ENCODE data around the gene BCR.
A peak's percentile ranks its signal among the peaks of the same experiment; 100 is the strongest.

The BCR gene

DNA sequence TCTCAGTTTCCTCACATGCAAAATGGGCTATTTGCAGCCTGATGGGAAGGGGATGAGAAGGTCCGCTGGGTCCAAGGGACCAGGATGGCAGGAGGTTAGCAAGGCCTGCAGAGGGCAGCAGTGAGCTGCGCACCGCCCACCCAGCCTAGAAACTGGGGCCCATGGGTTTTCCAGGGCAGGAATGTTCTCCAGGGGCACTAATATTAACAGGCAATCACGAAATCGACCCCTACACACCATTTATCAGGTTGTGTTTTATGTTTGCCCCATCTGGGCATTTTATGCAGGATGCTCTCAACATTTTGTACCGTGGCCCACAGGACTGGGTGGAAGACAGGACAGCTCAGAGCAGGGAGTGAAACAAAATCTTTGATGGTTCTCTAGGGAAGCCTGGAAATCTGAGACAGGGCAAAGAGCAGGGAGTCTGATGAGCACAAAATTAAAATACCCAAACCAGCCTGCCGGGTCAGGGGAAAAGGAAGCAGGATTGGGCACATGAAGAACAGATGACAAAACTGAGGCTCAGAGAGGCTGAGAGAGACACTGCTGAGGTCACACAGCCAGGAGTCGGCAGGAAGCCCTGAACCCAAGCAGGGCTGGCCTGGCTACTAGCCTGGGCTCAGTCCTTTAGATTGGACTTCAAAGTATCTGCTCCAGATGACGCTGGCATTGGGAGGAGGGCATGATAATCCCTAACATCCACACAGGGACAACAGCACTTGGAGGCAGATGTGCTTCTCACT is 1.6 kb upstream of the BCR start:
- DNase-seq (ENCODE audit: low read depth in 1 of 2, low spot score in 1 of 2) = no peak
- no peak overlapping the region for H3K27ac ChIP-seq (replicated peaks)
- no peak for TF ChIP-seq SPI1 (IDR thresholded peaks at IDR 0.05; ENCODE audit: borderline replicate concordance, low read depth)
- TF ChIP-seq CTCF (IDR thresholded peaks at IDR 0.05; ENCODE audit: insufficient read depth, low read length) = peak; percentile 89
- no peak overlapping the region for H3K4me3 ChIP-seq (replicated peaks; ENCODE audit: insufficient read depth, low read length)
- H3K27me3 ChIP-seq (ENCODE audit: insufficient read depth, poor library complexity, severe bottlenecking) = no peaks in the 10 kb centered on the region

- Histone ChIP-seq H3K4me3 (replicated peaks; ENCODE audit: insufficient read depth, low read length) (peak overlapping the region; percentile 82), H3K27ac (replicated peaks) (peak overlapping the region; percentile 45; the same call in 1 of the 2 replicates), H3K27me3 (ENCODE audit: insufficient read depth, poor library complexity, severe bottlenecking) (no peaks in the 10 kb centered on the region)
- DNase-seq (ENCODE audit: low read depth in 1 of 2, low spot score in 1 of 2) = no peak
- TF ChIP-seq SPI1 (IDR thresholded peaks at IDR 0.05; ENCODE audit: borderline replicate concordance, low read depth) (no peak), POLR2AphosphoS5 (IDR thresholded peaks at IDR 0.05; ENCODE audit: low read depth) (no peak), CTCF (IDR thresholded peaks at IDR 0.05; ENCODE audit: insufficient read depth, low read length) (no peak), REST (IDR thresholded peaks at IDR 0.05; ENCODE audit: insufficient replicate concordance, low read depth) (no peak), GABPA (IDR thresholded peaks at IDR 0.05; ENCODE audit: low read depth) (no peak)
These were observed 669 bp upstream of the BCR start for GRCh38 chr22:23179381-23180299.

- DNase-seq (ENCODE audit: low read depth in 1 of 2, low spot score in 1 of 2) = no peak
- peak overlapping the region; percentile 66 for H3K27ac ChIP-seq (replicated peaks)
- TF ChIP-seq CTCF (IDR thresholded peaks at IDR 0.05; ENCODE audit: insufficient read depth, low read length) (no peak), REST (IDR thresholded peaks at IDR 0.05; ENCODE audit: insufficient replicate concordance, low read depth) (no peak), POLR2AphosphoS5 (IDR thresholded peaks at IDR 0.05; ENCODE audit: low read depth) (no peak), GABPA (IDR thresholded peaks at IDR 0.05; ENCODE audit: low read depth) (no peak), SPI1 (IDR thresholded peaks at IDR 0.05; ENCODE audit: borderline replicate concordance, low read depth) (no peak)
- peak overlapping the region; percentile 82 for H3K4me3 ChIP-seq (replicated peaks; ENCODE audit: insufficient read depth, low read length)
- H3K27me3 ChIP-seq (ENCODE audit: insufficient read depth, poor library complexity, severe bottlenecking) = no peaks in the 10 kb centered on the region
These were observed 798 bp downstream of the BCR start for GRCh38 chr22:23180893-23181720.
